HG03139 (cell line): Measurements from ENCODE around the gene PCDHGA5.
A peak's percentile ranks its signal among the peaks of the same experiment; 100 is the strongest.
"Not testable (repeated sequence)": the region's sequence is repeated elsewhere in the genome, so short reads cannot be mapped to it uniquely, and the experiment has no call there.

Experiments
- ATAC-seq: cut with Tn5 transposase; IDR thresholded peaks from one replicate; pipeline ENCODE4 v1.9.1; 2021; ENCODE audit not compliant: unreplicated experiment

Gene PCDHGA5

GRCh38 chr5:141412854-141413539 is 49.0 kb downstream of the PCDHGA5 start, which contains the start of gene PCDHGA10:
Gene PCDHGA10 (plus strand): TSS chr5:141412987. CDS start chr5:141413176, 189 bp downstream.
- ATAC-seq, result peak; percentile 81

DNA sequence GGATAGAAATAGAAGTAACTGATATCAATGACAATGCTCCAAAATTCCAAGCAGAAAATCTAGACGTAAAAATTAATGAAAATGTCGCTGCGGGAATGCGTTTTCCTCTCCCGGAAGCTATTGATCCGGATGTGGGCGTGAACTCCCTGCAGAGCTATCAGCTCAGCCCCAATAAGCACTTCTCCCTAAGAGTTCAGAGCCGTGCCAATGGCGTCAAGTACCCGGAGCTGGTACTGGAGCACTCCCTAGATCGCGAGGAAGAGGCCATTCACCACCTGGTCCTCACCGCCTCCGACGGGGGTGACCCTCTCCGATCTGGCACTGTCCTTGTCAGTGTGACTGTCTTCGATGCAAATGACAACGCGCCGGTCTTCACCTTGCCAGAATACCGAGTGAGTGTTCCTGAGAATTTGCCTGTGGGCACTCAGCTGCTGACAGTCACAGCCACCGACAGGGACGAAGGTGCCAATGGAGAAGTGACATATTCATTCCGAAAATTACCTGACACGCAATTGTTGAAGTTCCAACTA is 49.6 kb downstream of the PCDHGA5 start:
- ATAC-seq, result no peak

GRCh38 chr5:141414548-141415274 is 50.7 kb downstream of the PCDHGA5 start:
- ATAC-seq, result not testable (repeated sequence)

DNA sequence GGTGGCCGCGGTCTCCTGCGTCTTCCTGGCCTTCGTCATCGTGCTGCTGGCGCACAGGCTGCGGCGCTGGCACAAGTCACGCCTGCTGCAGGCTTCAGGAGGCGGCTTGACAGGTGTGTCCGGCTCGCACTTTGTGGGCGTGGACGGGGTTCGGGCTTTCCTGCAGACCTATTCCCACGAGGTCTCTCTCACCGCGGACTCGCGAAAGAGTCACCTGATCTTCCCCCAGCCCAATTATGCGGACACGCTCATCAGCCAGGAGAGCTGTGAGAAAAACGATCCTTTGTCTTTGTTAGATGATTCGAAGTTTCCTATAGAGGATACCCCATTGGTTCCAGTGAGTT is 51.3 kb downstream of the PCDHGA5 start:
- not testable (repeated sequence) for ATAC-seq
